Astrocyte of the hippocampus (primary cell): Measurements from ENCODE around the gene VGLL4.

Experiments used
- DNase-seq: peaks from one replicate; pipeline ENCODE4 v3.0.0; 2011; ENCODE audit warnings: low read depth, low spot score

The VGLL4 gene

GRCh38 chr3:11653298-11654055 lies 9.8 kb upstream of the VGLL4 start:
- no peak for DNase-seq

GRCh38 chr3:11651900-11652299 lies 8.2 kb upstream of the VGLL4 start:
- peak; percentile 64 for DNase-seq

GRCh38 chr3:11651477-11651876 lies 7.8 kb upstream of the VGLL4 start:
- DNase-seq = peak; percentile 54

- no peak for DNase-seq
Observed at GRCh38 chr3:11650391-11650790, 6.7 kb upstream of the VGLL4 start.

GRCh38 chr3:11648735-11649134 lies 5.0 kb upstream of the VGLL4 start:
- no peak for DNase-seq

GRCh38 chr3:11643201-11643603 lies 513 bp downstream of the VGLL4 start:
- peak; percentile 62 for DNase-seq

- DNase-seq = peak; percentile 83
Observed at GRCh38 chr3:11642431-11643191, 1.1 kb downstream of the VGLL4 start.

- peak; percentile 65 for DNase-seq
Observed at GRCh38 chr3:11641683-11642430, 1.9 kb downstream of the VGLL4 start.

GRCh38 chr3:11641316-11641682 lies 2.4 kb downstream of the VGLL4 start:
- DNase-seq = no peak

- no peak for DNase-seq
Observed at GRCh38 chr3:11640009-11640673, 3.6 kb downstream of the VGLL4 start.

- peak; percentile 59 for DNase-seq
Observed at GRCh38 chr3:11638495-11639358, 5.0 kb downstream of the VGLL4 start.

GRCh38 chr3:11637901-11638458 lies 5.7 kb downstream of the VGLL4 start:
- no peak for DNase-seq

GRCh38 chr3:11636394-11636770 lies 7.3 kb downstream of the VGLL4 start:
- no peak for DNase-seq

- no peak for DNase-seq
Observed at GRCh38 chr3:11635680-11636393, 7.9 kb downstream of the VGLL4 start.

GRCh38 chr3:11634974-11635612 lies 8.6 kb downstream of the VGLL4 start:
- DNase-seq = no peak

GRCh38 chr3:11634081-11634635 lies 9.6 kb downstream of the VGLL4 start:
- no peak for DNase-seq

GRCh38 chr3:11632966-11633365 lies 10.7 kb downstream of the VGLL4 start:
- no peak for DNase-seq

- DNase-seq = no peak
Observed at GRCh38 chr3:11632564-11632963, 11.2 kb downstream of the VGLL4 start.

GRCh38 chr3:11631820-11632219 lies 11.9 kb downstream of the VGLL4 start:
- no peak for DNase-seq
